Spleen (tissue), 11 donors: ENCODE measurements around the gene HADHA. TPM values are rescaled to one million over a fixed set of nuclear protein-coding genes. Genes with fewer than 3 reads are reported as not detected.

Experiments
- DNase-seq: peaks from one replicate; pipeline ENCODE4 v3.0.0-alpha.2; 2020
- H3K27ac ChIP-seq, 8 donors: fragments of 200-600 bp; sonication (generic) in 7 of 8; 1 replicate in 4 of 8; 2 replicates in 4 of 8; pipeline versions ENCODE4 v1.5.0 to v1.8.0; 2016 to 2021; ENCODE audit warnings: inconsistent platforms in 4 of 8, mild to moderate bottlenecking in 4 of 8, moderate library complexity in 1 of 8
- H3K27me3 ChIP-seq, 7 donors: fragments of 200-600 bp; sonication (generic) in 6 of 7; replicated peaks in 1 of 7; 1 replicate in 4 of 7; 2 replicates in 3 of 7; pipeline versions ENCODE4 v1.5.0 to v1.8.0; 2016 to 2021; ENCODE audit warnings: inconsistent platforms in 3 of 7, mild to moderate bottlenecking in 1 of 7
- H3K36me3 ChIP-seq, 6 donors: fragments of 200-600 bp; sonication (generic) in 5 of 6; 1 replicate in 4 of 6; 2 replicates in 2 of 6; pipeline versions ENCODE4 v1.5.0 to v1.8.0; 2016 to 2021; ENCODE audit warnings: inconsistent platforms in 2 of 6
- H3K4me1 ChIP-seq, 6 donors: fragments of 200-600 bp; sonication (generic) in 5 of 6; 1 replicate in 3 of 6; 2 replicates in 3 of 6; pipeline versions ENCODE4 v1.5.0 to v1.8.0; 2016 to 2021; ENCODE audit warnings: inconsistent platforms in 3 of 6
- H3K4me3 ChIP-seq, 8 donors: fragments of 200-600 bp; sonication (generic) in 7 of 8; 1 replicate in 4 of 8; 2 replicates in 4 of 8; pipeline versions ENCODE4 v1.5.0 to v1.8.0; 2016 to 2021; ENCODE audit warnings: inconsistent platforms in 4 of 8, mild to moderate bottlenecking in 4 of 8, moderate library complexity in 2 of 8
- H3K9me3 ChIP-seq, 8 donors: fragments of 200-600 bp; sonication (generic) in 7 of 8; 1 replicate in 4 of 8; 2 replicates in 4 of 8; pipeline versions ENCODE4 v1.5.0 to v1.8.0; 2016 to 2021; ENCODE audit warnings: inconsistent platforms in 4 of 8
- POLR2A ChIP-seq, 3 donors: fragments of 450-650 bp; IDR thresholded peaks; one replicate each; pipeline ENCODE4 v1.5.1; 2017; ENCODE audit warnings: antibody characterized with exemption in 3 of 3, mild to moderate bottlenecking in 1 of 3
- POLR2AphosphoS5 ChIP-seq, 3 donors: sonication (generic); formaldehyde crosslinking; IDR thresholded peaks; one replicate each; pipeline ENCODE4 v1.5.1; 2017; ENCODE audit warnings: antibody characterized with exemption in 3 of 3
- WGBS, 5 donors: extraction: QIAGEN DNeasy Blood & Tissue Kit in 3 of 5; methylation state at CpG; one replicate each; pipeline versions ENCODE4 v1.1.5 to v1.1.7; 2013 to 2018; 5-methylcytosine and 5-hydroxymethylcytosine counted together
- intact Hi-C: fragments of 100-400 bp; cut with DNase I; formaldehyde crosslinking; loops from one replicate; pipeline ENCODE4 v1.15.0; 2023; ENCODE audit warnings: low total_unique reads
- polyA plus RNA-seq, 3 donors: library from polyadenylated mRNA; stranded (reverse); fragments of 200-250 nt; gene quantifications; one replicate each; pipeline ENCODE4 v1.2.1, GENCODE V29; 2013
- total RNA-seq, 7 donors: library from RNA; depleted of rRNA in 3 of 7; stranded (reverse); fragments of >200 nt in 3 of 7; fragmentation: NEBNext Ultra II Directional in 4 of 7; extraction: Animal tissue kit (Norgen Biotek cat#: 25700) in 4 of 7; gene quantifications; one replicate each; pipeline versions ENCODE4 v1.1.0 to v1.2.1, GENCODE V29; 2016 to 2021
- TF ChIP-seq, protein P1 (sequence below), 11 experiments: fragments of 200-600 bp in 7 of 11; fragments of 450-650 bp in 4 of 11; sonication (generic) in 4 of 11; IDR thresholded peaks in 8 of 11; conservative IDR thresholded peaks in 3 of 11; 1 replicate in 7 of 11; 2 replicates in 4 of 11; pipeline versions ENCODE4 v1.4.0 to v1.8.0; 2016 to 2021; ENCODE audit warnings: antibody characterized with exemption in 11 of 11, inconsistent platforms in 4 of 11, mild to moderate bottlenecking in 1 of 11
- donor health status: healthy with polysubstance abuse.
- donor health status: DM: no; HTN: no; CAD: no; lungs with moderate emphysema.
- donor health status: DM: no; HTN: no; CAD: no.
- donor health status: Bipolar disorder and iron deficiency.
- donor health status: healthy.
- donor health status: DM: no; HTN: no; CAD: no.
- donor health status: DM: yes; HTN: yes; CAD: no.

HADHA gene
- total and polyA plus RNA-seq, 10 donors, result 49.6 to 134 (median 114) TPM

DNA sequence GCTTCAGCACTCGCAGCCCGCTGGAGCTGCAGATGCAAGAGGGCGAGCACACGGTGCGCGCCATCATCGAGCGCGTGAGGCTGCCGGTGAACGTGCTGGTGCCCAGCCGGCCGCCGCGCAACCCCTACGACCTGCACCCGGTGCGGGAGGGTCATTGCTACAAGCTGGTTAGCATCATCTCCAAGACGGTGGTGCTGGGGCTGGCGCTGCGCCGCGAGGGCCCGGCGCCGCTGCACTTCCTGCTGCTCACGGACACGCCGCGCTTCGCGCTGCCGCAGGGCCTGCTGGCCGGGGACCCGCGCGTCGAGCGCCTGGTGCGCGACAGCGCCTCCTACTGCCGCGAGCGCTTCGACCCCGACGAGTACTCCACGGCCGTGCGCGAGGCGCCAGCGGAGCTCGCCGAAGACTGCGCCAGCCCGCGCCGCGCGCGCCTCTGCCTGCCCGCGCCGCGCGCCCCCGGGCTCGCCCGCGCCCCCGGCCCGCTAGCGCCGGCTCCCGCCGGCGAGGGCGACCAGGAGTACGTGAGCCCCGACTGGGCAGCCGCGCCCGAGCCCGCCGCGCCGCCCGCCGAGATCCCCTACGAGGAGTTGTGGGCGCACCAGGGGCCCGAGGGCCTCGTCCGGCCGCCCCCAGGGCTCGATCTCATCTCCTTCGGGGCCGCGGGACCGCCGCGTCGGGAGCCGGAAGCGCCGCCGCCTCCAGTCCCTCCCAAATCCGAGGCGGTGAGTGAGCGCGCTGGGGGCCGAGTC, 59.7 kb downstream of the HADHA start:
- WGBS, 5 donors, result 1 to 10% (median 3%) methylated on average over 9 to 114 of the region's 114 CpGs
- peak; percentile 98 for DNase-seq
- H3K4me1 ChIP-seq, result peaks cover under 1 to 30% (median 23%) of the 10 kb centered on the region in 6 donors
- no peaks in the 10 kb centered on the region for H3K9me3 ChIP-seq
- H3K27ac ChIP-seq, result peak overlapping the region in 6 of 8 donors; percentile 15 to 78 (median 58)
- no peak for TF ChIP-seq POLR2A (IDR thresholded peaks at IDR 0.05)
- peak; percentile 48 to 79 (median 62) for TF ChIP-seq POLR2AphosphoS5 (IDR thresholded peaks at IDR 0.05)
- TF ChIP-seq, protein P1, sequence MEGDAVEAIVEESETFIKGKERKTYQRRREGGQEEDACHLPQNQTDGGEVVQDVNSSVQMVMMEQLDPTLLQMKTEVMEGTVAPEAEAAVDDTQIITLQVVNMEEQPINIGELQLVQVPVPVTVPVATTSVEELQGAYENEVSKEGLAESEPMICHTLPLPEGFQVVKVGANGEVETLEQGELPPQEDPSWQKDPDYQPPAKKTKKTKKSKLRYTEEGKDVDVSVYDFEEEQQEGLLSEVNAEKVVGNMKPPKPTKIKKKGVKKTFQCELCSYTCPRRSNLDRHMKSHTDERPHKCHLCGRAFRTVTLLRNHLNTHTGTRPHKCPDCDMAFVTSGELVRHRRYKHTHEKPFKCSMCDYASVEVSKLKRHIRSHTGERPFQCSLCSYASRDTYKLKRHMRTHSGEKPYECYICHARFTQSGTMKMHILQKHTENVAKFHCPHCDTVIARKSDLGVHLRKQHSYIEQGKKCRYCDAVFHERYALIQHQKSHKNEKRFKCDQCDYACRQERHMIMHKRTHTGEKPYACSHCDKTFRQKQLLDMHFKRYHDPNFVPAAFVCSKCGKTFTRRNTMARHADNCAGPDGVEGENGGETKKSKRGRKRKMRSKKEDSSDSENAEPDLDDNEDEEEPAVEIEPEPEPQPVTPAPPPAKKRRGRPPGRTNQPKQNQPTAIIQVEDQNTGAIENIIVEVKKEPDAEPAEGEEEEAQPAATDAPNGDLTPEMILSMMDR (IDR thresholded peaks at IDR 0.05 in 8 of 11, conservative IDR thresholded peaks at IDR 0.05 in 3 of 11), result peak in 10 of 11 experiments; percentile 17 to 81 (median 60)
- intact Hi-C loops, result no loop called here
- peaks cover 0 to 6% (median 2%) of the 10 kb centered on the region in 6 donors for H3K36me3 ChIP-seq
- peaks cover 0 to 24% (median 0%) of the 10 kb centered on the region in 7 donors for H3K27me3 ChIP-seq
- H3K4me3 ChIP-seq, result peak overlapping the region; percentile 38 to 78 (median 50)

DNA sequence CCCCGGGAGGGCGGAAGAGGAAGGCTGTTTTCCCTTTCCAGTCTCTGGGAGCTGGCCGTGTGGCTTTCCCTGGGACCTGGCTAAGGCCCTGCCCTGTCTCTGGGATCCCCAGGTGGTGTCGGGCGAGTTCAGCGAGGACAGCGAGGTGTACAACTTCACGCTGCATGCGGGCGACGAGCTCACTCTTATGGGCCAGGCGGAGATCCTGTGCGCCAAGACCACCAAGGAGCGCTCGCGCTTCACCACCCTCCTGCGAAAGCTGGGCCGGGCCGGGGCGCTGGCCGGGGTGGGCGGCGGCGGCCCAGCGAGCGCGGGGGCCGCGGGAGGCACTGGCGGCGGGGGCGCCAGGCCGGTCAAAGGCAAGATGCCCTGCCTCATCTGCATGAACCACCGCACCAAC, 60.3 kb downstream of the HADHA start:
- H3K4me3 ChIP-seq, result peak overlapping the region in 7 of 8 donors; percentile 38 to 78 (median 48)
- TF ChIP-seq, protein P1 (IDR thresholded peaks at IDR 0.05 in 8 of 11, conservative IDR thresholded peaks at IDR 0.05 in 3 of 11), result no peak
- TF ChIP-seq POLR2AphosphoS5 (IDR thresholded peaks at IDR 0.05) (no peak), POLR2A (IDR thresholded peaks at IDR 0.05) (no peak)
- H3K27me3 ChIP-seq, result peaks cover 0 to 30% (median 5%) of the 10 kb centered on the region in 7 donors
- DNase-seq, result no peak
- intact Hi-C loops, result no loop called here
- peaks cover 0 to 3% (median 0%) of the 10 kb centered on the region in 6 donors for H3K36me3 ChIP-seq
- no peaks in the 10 kb centered on the region for H3K9me3 ChIP-seq
- WGBS, 5 donors, result 73 to 91% (median 78%) methylated on average over 20 to 34 of the region's 34 CpGs
- H3K27ac ChIP-seq, result peak overlapping the region in 3 of 8 donors; percentile 64 to 78 (median 73)
- peaks cover 7 to 36% (median 29%) of the 10 kb centered on the region in 6 donors for H3K4me1 ChIP-seq

DNA sequence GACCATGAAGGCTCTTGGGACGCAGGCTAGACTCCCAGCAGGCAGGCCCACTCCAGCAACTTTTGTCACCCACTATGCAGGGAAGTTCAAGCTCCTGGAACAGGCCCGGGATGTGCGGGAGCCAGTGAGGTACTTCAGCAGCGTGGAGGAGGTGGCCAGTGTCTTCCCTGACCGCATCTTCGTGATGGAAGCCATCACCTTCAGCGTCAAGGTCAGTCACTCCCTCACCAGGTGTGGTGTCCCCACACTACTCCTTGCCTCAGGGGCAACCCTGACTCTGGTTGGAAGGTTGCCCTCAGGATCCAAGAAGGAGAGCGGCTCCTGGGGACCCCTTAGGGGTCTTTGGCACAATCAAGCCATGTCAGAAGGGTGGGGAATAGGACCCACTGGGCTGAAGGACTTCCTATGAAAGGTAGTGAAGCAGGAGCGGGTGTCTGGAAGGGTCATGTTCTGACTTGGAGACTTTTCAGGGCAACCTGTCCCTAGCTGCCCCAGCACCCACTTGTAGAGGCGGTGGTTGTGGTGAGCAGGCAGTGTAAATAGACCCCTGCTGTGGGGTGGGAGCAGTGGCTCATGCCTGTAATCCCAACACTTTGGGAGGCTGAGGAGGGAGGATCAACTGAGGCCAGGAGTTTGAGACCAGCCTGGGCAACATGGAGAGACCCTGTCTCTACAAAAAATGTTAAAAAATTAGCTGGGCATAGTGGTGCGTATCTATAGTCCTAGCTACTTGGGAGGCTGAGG, 61.4 kb downstream of the HADHA start:
- TF ChIP-seq, protein P1 (IDR thresholded peaks at IDR 0.05 in 8 of 11, conservative IDR thresholded peaks at IDR 0.05 in 3 of 11), result no peak
- TF ChIP-seq POLR2AphosphoS5 (IDR thresholded peaks at IDR 0.05) (no peak), POLR2A (IDR thresholded peaks at IDR 0.05) (no peak)
- H3K4me3 ChIP-seq, result no peak overlapping the region
- DNase-seq, result no peak
- no peak overlapping the region for H3K27ac ChIP-seq
- peaks cover 0 to 40% (median 12%) of the 10 kb centered on the region in 7 donors for H3K27me3 ChIP-seq
- intact Hi-C loops, result no loop called here
- H3K36me3 ChIP-seq, result peaks cover 0 to 3% (median 0%) of the 10 kb centered on the region in 6 donors
- peaks cover 8 to 46% (median 35%) of the 10 kb centered on the region in 6 donors for H3K4me1 ChIP-seq
- H3K9me3 ChIP-seq, result no peaks in the 10 kb centered on the region
- WGBS, 5 donors, result 94 to 100% (median 97%) methylated on average over 7 to 11 of the region's 11 CpGs
